ENCODE measurements around the gene ZNF12.

ZNF12 gene

DNA sequence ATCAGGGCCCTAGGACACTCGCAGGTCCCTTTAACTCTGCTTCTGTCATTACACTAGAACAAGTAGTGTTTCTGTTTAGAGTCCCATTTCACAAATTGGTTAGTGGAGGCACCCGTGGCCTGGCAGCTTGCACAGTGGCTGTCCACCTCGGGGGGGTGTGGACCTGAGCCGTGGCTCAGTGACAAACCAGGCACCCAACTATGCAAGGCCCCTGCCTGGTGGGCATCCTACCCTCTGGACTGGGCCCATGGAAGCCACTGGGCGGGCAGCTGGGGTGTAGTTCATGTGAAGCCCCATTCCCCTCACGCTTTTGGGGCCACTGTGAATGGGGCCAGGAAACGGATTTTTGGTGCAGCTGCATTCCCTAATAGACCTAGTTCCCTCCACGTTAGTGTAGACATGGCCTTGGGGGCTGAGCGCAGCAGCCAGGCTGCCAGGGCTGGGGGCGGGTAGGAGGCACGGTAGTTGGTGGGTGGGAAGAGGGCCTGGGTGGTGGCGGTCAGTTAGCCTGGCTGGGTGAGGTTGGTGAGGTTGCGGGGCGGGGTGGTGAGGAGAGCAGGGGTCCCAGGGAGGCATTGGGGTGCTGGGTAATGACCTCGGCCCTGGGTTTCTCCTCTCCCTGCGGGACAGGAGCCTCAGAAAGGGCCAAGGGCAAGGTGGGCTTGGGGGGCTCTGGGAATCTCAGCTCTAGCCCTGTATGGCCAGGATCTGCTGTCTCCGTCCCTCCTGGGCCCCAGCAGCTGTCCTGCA lies 50.9 kb downstream of the ZNF12 start:
- Mint-ChIP-seq H3K9me3 (peaks cover 8% of the 10 kb centered on the region), H3K27ac (no peak overlapping the region), H3K27me3 (peaks cover 12% of the 10 kb centered on the region), H3K36me3 (peaks cover 23% of the 10 kb centered on the region), H3K4me1 (no peaks in the 10 kb centered on the region), H3K4me3 (no peak overlapping the region)
- DNase-seq = no peak
- CTCF ChIA-PET = no interaction called here

DNA sequence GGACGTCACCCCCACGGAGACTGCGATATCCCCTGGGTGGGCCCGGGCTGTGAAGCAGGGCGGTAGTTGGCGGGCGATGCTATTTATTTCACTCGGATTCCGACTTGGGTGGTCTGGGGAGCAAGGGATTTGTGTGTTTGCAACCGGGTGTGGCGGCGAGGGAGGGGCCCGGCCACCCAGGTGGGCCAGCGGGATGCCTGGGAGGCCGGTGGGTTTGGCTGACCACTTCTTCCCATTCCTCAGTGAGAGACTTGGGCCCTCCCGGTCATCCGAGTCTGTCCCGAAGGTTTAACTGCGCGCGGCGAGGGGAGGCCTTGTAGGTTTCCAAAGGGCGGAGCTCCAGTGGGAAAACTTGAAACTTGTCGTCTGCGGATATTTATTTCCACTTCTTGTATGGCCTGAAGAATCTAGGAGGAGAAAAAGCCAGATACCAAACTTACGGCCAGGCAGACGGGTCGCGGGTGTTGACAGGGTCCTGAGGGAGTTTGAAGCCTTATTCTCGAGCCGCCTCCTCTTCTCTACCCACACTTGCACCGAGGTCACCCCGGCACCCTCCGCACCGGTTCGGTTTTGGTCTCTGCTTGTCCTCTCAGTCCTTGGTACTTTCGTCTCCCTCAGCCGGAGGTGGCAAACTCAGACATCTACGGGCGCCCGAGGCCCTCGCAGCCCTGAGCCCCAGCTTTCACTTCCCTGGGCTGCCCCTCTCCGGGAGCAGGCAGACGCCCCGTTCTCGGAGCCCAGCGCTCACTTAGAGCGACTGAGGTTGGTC lies 51.7 kb downstream of the ZNF12 start:
- H3K9me3 Mint-ChIP-seq = peaks cover 12% of the 10 kb centered on the region
- DNase-seq = no peak
- H3K27me3 Mint-ChIP-seq = peaks cover 12% of the 10 kb centered on the region
- H3K4me3 Mint-ChIP-seq = no peak overlapping the region
- no peak overlapping the region for H3K27ac Mint-ChIP-seq
- H3K36me3 Mint-ChIP-seq = peaks cover 31% of the 10 kb centered on the region
- no peaks in the 10 kb centered on the region for H3K4me1 Mint-ChIP-seq
- CTCF ChIA-PET = no interaction called here

DNA sequence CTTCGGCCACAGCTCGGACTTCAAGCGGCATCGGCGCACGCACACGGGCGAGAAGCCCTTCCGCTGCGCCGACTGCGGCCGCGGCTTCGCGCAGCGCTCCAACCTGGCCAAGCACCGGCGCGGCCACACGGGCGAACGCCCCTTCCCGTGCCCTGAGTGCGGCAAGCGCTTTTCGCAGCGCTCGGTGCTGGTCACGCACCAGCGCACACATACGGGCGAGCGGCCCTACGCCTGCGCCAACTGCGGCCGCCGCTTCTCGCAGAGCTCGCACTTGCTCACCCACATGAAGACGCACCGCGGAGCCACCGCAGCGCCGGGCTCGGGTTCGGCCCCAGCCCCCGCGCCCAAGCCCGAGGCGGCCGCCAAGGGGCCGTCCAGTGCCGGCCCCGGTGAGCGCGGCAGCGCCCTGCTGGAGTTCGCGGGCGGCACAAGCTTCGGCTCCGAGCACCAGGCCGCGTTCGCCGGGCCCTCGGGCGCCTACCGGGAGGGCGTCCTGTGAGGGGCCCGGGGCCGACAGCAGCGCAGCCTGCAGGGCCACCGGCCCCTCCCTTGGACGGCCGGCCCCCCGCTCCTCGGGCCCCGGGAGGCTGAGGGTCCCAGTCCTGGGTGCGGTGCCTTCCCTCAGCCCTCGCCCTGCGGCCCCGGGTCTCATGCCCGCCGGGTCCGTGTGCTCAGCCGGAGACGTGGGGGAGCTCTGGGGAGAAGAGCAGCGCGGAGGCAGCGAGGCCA lies 52.5 kb downstream of the ZNF12 start:
- no peak overlapping the region for H3K27ac Mint-ChIP-seq
- H3K9me3 Mint-ChIP-seq = peaks cover 14% of the 10 kb centered on the region
- no peaks in the 10 kb centered on the region for H3K4me1 Mint-ChIP-seq
- H3K27me3 Mint-ChIP-seq = peaks cover 5% of the 10 kb centered on the region
- H3K36me3 Mint-ChIP-seq = peaks cover 38% of the 10 kb centered on the region
- CTCF ChIA-PET = no interaction called here
- no peak overlapping the region for H3K4me3 Mint-ChIP-seq
- no peak for DNase-seq

GRCh38 chr7:6653071-6654003 lies 53.4 kb downstream of the ZNF12 start:
- Mint-ChIP-seq H3K4me3 (no peak overlapping the region), H3K4me1 (no peaks in the 10 kb centered on the region), H3K27ac (no peak overlapping the region), H3K27me3 (no peaks in the 10 kb centered on the region), H3K36me3 (peaks cover 45% of the 10 kb centered on the region), H3K9me3 (peaks cover 14% of the 10 kb centered on the region)
- DNase-seq = no peak
- CTCF ChIA-PET = no interaction called here

DNA sequence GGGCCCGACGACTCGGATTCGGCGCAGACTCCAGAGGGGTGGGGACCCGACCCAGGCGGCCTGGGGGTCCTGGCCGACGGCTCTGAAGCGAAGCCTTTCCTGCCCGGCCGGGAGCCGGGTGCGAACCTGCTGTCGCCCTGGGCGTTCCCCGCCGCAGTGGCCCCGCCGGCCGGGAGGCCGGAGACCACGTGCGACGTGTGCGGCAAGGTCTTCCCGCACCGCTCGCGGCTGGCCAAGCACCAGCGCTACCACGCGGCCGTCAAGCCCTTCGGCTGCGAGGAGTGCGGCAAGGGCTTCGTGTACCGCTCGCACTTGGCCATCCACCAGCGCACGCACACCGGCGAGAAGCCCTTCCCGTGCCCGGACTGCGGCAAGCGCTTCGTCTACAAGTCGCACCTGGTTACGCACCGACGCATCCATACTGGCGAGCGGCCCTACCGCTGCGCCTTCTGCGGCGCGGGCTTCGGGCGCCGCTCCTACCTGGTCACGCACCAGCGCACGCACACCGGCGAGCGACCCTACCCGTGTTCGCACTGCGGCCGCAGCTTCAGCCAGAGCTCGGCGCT lies 54.2 kb downstream of the ZNF12 start:
- Mint-ChIP-seq H3K4me3 (no peak overlapping the region), H3K36me3 (peaks cover 49% of the 10 kb centered on the region), H3K4me1 (no peaks in the 10 kb centered on the region), H3K27ac (no peak overlapping the region), H3K9me3 (peaks cover 14% of the 10 kb centered on the region), H3K27me3 (no peaks in the 10 kb centered on the region)
- no peak for DNase-seq
- CTCF ChIA-PET = no interaction called here

- no peak for DNase-seq
- H3K4me1 Mint-ChIP-seq = no peaks in the 10 kb centered on the region
- peaks cover 54% of the 10 kb centered on the region for H3K36me3 Mint-ChIP-seq
- peaks cover 14% of the 10 kb centered on the region for H3K9me3 Mint-ChIP-seq
- no peak overlapping the region for H3K27ac Mint-ChIP-seq
- CTCF ChIA-PET = no interaction called here
- H3K27me3 Mint-ChIP-seq = no peaks in the 10 kb centered on the region
- H3K4me3 Mint-ChIP-seq = no peak overlapping the region
Measured at GRCh38 chr7:6651851-6652445, 54.8 kb downstream of the ZNF12 start.

GRCh38 chr7:6650521-6651011 lies 56.2 kb downstream of the ZNF12 start:
- CTCF ChIA-PET = no interaction called here
- Mint-ChIP-seq H3K4me3 (no peak overlapping the region), H3K27me3 (no peaks in the 10 kb centered on the region), H3K9me3 (peaks cover 14% of the 10 kb centered on the region), H3K27ac (no peak overlapping the region), H3K4me1 (no peaks in the 10 kb centered on the region), H3K36me3 (peaks cover 64% of the 10 kb centered on the region)
- DNase-seq = no peak

DNA sequence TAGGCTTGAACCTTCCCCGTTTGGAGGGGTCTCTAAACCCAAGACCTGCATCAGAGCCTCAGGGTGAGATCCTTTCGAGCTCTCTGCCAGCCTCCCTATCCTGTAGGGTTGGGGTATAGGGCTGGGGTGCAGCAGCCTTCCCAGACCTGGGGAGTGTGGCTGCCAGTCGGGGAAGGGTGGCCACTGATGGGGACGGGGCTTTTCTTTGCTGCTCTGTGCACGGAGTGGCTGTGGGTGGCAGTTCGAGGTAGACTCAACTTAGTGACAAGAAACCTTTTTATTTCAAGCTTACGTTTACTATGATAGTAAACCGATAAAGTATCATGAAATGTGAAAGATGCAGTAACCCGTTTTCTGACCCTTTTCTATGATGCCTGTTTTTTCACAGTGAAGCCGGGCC lies 56.7 kb downstream of the ZNF12 start:
- Mint-ChIP-seq H3K4me3 (no peak overlapping the region), H3K27me3 (no peaks in the 10 kb centered on the region), H3K36me3 (peaks cover 63% of the 10 kb centered on the region), H3K27ac (no peak overlapping the region), H3K4me1 (no peaks in the 10 kb centered on the region), H3K9me3 (peaks cover 14% of the 10 kb centered on the region)
- CTCF ChIA-PET = no interaction called here
- DNase-seq = no peak

- Mint-ChIP-seq H3K36me3 (peaks cover 65% of the 10 kb centered on the region), H3K9me3 (peaks cover 11% of the 10 kb centered on the region), H3K4me3 (no peak overlapping the region), H3K4me1 (no peaks in the 10 kb centered on the region), H3K27me3 (no peaks in the 10 kb centered on the region), H3K27ac (no peak overlapping the region)
- DNase-seq = no peak
- CTCF ChIA-PET = no interaction called here
Measured at GRCh38 chr7:6649241-6649961, 57.3 kb downstream of the ZNF12 start.

DNA sequence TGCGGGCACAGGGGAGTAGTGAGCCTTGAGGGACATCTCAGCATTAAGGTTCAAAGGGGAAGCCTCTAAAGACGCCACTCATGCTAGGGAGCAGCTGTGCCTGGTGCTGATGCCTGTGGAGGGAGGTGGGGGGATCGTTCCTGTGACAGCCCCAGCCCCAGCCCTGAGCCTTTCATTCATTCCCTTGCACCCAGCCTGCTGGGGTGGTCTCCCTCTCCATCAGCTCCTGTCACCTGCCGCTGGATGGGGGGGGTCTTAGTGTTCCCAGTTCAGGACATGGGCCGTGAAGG lies 58.0 kb downstream of the ZNF12 start:
- CTCF ChIA-PET = no interaction called here
- H3K36me3 Mint-ChIP-seq = peaks cover 70% of the 10 kb centered on the region
- no peaks in the 10 kb centered on the region for H3K27me3 Mint-ChIP-seq

DNA sequence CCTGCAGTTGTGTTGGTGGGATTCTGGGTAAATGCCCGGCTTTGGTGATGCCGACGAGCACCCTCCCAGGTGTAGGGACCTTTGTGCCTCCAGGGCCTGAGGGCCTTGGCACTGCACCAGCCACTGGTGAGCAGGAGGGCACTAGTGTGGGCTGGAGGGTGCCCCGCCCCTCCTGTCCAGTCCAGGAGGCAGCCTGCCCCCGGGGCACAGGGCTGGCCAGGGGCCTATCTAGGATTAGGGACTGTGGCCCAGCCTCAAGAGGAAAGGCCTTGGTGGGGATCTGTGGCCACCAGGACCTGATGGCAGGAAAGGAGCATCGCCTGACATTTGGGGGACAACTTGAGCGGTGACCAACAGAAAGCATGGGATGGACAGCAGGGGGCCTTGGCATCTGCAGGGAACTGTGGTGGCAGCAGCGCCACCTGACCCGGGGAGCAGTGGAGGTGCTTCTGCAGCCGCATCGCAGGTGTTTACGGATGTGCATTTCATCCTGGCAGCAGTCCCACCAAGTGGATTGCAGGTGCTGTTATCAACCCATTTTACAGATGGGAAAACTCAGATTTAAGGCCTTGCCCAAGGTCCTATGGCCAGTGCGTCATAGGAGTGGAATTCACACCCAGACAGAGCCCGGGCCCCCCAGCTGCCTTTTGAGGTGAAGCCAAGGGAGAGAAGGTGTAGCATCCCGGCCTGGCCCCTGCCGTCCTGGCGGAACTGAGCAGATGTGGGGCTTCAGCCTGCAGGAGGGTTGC lies 58.5 kb downstream of the ZNF12 start:
- Mint-ChIP-seq H3K36me3 (peaks cover 75% of the 10 kb centered on the region), H3K27me3 (no peaks in the 10 kb centered on the region), H3K9me3 (peaks cover 11% of the 10 kb centered on the region), H3K27ac (no peak overlapping the region), H3K4me1 (no peaks in the 10 kb centered on the region), H3K4me3 (no peak overlapping the region)
- CTCF ChIA-PET = no interaction called here
- DNase-seq = no peak

More for the DNA sequence above, 58.0 kb downstream of the ZNF12 start:
- no peak for DNase-seq
- Mint-ChIP-seq H3K4me3 (no peak overlapping the region), H3K9me3 (peaks cover 11% of the 10 kb centered on the region), H3K27ac (no peak overlapping the region), H3K4me1 (no peaks in the 10 kb centered on the region)

DNA sequence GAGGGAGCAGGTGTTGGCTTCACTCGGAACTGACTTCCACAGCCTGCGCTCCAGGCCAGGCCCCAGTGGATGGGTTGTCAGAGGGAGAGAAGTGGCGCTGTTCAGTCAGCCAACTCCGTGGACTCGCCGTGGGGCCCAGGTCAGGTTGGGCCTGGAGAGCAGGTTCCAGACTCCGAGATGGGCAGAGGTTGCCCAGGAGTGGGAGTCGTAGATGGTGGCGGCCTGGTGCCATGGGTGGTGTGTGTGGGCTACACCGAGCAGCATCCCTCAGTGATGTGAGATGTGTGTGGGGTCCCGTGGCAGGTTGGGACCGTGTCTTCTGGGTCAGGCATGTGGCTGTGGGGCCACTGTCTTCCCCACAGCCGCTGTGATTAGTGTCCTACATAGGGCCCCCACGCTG lies 59.2 kb downstream of the ZNF12 start:
- H3K36me3 Mint-ChIP-seq = peaks cover 78% of the 10 kb centered on the region

More for the DNA sequence above, 59.2 kb downstream of the ZNF12 start:
- CTCF ChIA-PET = no interaction called here
- DNase-seq = no peak
- no peaks in the 10 kb centered on the region for H3K4me1 Mint-ChIP-seq
- no peaks in the 10 kb centered on the region for H3K27me3 Mint-ChIP-seq
- no peak overlapping the region for H3K27ac Mint-ChIP-seq
- H3K4me3 Mint-ChIP-seq = no peak overlapping the region
- peaks cover 11% of the 10 kb centered on the region for H3K9me3 Mint-ChIP-seq

Measured in activated naive CD4-positive, alpha-beta T cell treated with anti-CD3 and anti-CD28 coated beads, Interleukin-2, amount 10 ng/mL, durations not matched to agents 7 days and 5 days (primary cell).